Mucosa of rectum (tissue), 2 donors: ENCODE results near the gene TMEM222.

Source experiments
- H3K27ac ChIP-seq, 2 donors: one replicate each; pipeline ENCODE4 v1.7.0; 2013; ENCODE audit warnings: inconsistent platforms in 2 of 2, low read depth in 2 of 2, low read length in 2 of 2
- H3K27me3 ChIP-seq, 2 donors: one replicate each; pipeline ENCODE4 v1.7.0; 2013; ENCODE audit warnings: low read length in 2 of 2; ENCODE audit not compliant: control insufficient read depth in 2 of 2, insufficient read depth in 2 of 2
- H3K36me3 ChIP-seq, 2 donors: one replicate each; pipeline ENCODE4 v1.7.0; 2013; ENCODE audit warnings: low read length in 2 of 2; ENCODE audit not compliant: control insufficient read depth in 2 of 2, insufficient read depth in 2 of 2
- H3K4me1 ChIP-seq, 2 donors: one replicate each; pipeline ENCODE4 v1.7.0; 2013; ENCODE audit warnings: low read length in 2 of 2, mild to moderate bottlenecking in 1 of 2; ENCODE audit not compliant: control insufficient read depth in 2 of 2, insufficient read depth in 2 of 2
- H3K4me3 ChIP-seq, 2 donors: one replicate each; pipeline ENCODE4 v1.7.0; 2013; ENCODE audit warnings: low read length in 2 of 2
- H3K9ac ChIP-seq, 2 donors: one replicate each; pipeline ENCODE4 v1.7.0; 2013; ENCODE audit warnings: low read length in 2 of 2, low read depth in 1 of 2, mild to moderate bottlenecking in 1 of 2
- H3K9me3 ChIP-seq, 2 donors: one replicate each; pipeline ENCODE4 v1.7.0; 2013; ENCODE audit warnings: low read length in 2 of 2; ENCODE audit not compliant: control insufficient read depth in 2 of 2
- donor health status: healthy.
- donor health status: Normal muscosa, but diverticular disease.

Gene TMEM222

GRCh38 chr1:27349784-27350662, 28.1 kb downstream of the TMEM222 start:
- Histone ChIP-seq H3K36me3 (peaks cover under 1 to 6% of the 10 kb centered on the region in 2 donors), H3K9ac (peak overlapping the region in 1 of 2 donors; percentile 36), H3K4me3 (peak overlapping the region; percentile 50 to 63)

GRCh38 chr1:27350663-27351540, 28.9 kb downstream of the TMEM222 start:
- H3K9ac ChIP-seq, result no peak overlapping the region
- no peaks in the 10 kb centered on the region for H3K27me3 ChIP-seq
- no peaks in the 10 kb centered on the region for H3K9me3 ChIP-seq
- H3K36me3 ChIP-seq, result peaks cover 9 to 10% of the 10 kb centered on the region in 2 donors
- H3K27ac ChIP-seq, result no peak overlapping the region
- H3K4me3 ChIP-seq, result peak overlapping the region; percentile 12 to 13
- H3K4me1 ChIP-seq, result peaks cover 17 to 22% of the 10 kb centered on the region in 2 donors

More at GRCh38 chr1:27349784-27350662, 28.1 kb downstream of the TMEM222 start:
- H3K9me3 ChIP-seq, result no peaks in the 10 kb centered on the region
- peaks cover 17 to 22% of the 10 kb centered on the region in 2 donors for H3K4me1 ChIP-seq
- no peaks in the 10 kb centered on the region for H3K27me3 ChIP-seq
- H3K27ac ChIP-seq, result peak overlapping the region in 1 of 2 donors; percentile 32

DNA sequence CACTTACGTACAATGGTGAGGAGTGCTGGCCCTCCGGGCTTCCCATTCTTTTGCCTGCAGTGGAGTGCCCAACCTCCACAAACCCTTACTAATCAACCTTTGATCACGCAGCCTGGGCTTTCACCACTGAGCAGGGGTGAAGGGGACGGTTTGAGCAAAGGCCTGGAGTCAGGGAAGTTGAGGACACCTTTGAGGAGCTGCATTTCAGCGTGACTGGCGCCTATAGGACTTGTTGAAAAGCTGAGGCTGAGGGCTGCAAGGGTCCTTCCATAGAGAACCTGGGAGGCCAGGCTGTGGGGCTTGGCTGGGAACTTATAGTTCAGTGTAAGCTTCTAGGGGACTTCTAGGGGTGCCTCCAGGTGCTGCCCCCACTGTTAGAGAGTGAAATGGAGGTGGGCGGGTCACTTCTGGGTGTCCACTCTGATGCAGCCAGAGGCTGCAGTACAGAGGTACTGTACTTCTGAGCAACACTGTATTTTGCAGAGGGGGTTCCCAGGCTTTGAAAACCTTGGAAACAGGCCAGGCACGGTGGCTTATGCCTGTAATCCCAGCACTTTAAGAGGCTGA, 29.7 kb downstream of the TMEM222 start:
- no peak overlapping the region for H3K9ac ChIP-seq

DNA sequence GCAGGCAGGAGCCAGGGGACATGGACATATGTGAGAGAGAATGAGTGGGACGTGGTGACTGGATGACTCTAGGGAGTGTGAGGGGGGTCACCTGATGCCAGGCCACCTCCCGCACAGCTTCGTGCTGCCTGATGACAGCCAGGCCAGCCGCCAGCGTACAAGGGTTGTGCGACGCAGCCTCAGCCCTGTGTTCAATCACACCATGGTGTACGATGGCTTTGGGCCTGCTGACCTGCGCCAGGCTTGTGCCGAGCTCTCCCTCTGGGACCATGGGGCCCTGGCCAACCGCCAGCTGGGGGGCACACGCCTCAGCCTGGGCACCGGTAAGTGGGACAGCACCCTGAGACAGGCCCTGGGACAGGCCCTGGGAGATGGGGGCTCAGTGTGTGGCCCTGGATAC, 31.2 kb downstream of the TMEM222 start:
- H3K36me3 ChIP-seq, result peaks cover 10 to 12% of the 10 kb centered on the region in 2 donors

More for the DNA sequence above, 29.7 kb downstream of the TMEM222 start:
- H3K27ac ChIP-seq, result no peak overlapping the region
- H3K27me3 ChIP-seq, result no peaks in the 10 kb centered on the region
- peak overlapping the region in 1 of 2 donors; percentile 12 for H3K4me3 ChIP-seq
- H3K4me1 ChIP-seq, result peaks cover 21 to 24% of the 10 kb centered on the region in 2 donors
- H3K9me3 ChIP-seq, result no peaks in the 10 kb centered on the region
- H3K36me3 ChIP-seq, result peaks cover 10% of the 10 kb centered on the region in 2 donors

GRCh38 chr1:27353629-27354028, 31.7 kb downstream of the TMEM222 start:
- no peak overlapping the region for H3K9ac ChIP-seq
- H3K27ac ChIP-seq, result no peak overlapping the region
- peaks cover 32 to 33% of the 10 kb centered on the region in 2 donors for H3K4me1 ChIP-seq
- H3K4me3 ChIP-seq, result no peak overlapping the region
- no peaks in the 10 kb centered on the region for H3K27me3 ChIP-seq
- peaks cover 10 to 14% of the 10 kb centered on the region in 2 donors for H3K36me3 ChIP-seq
- no peaks in the 10 kb centered on the region for H3K9me3 ChIP-seq

More for the DNA sequence above, 31.2 kb downstream of the TMEM222 start:
- Histone ChIP-seq H3K27ac (no peak overlapping the region), H3K9me3 (no peaks in the 10 kb centered on the region), H3K27me3 (no peaks in the 10 kb centered on the region), H3K4me3 (no peak overlapping the region), H3K4me1 (peaks cover 32 to 33% of the 10 kb centered on the region in 2 donors), H3K9ac (no peak overlapping the region)

- no peaks in the 10 kb centered on the region for H3K27me3 ChIP-seq
- peaks cover 12 to 21% of the 10 kb centered on the region in 2 donors for H3K36me3 ChIP-seq
- no peaks in the 10 kb centered on the region for H3K9me3 ChIP-seq
These were observed 33.7 kb downstream of the TMEM222 start for GRCh38 chr1:27355683-27356082.

GRCh38 chr1:27356277-27356618, 34.3 kb downstream of the TMEM222 start:
- H3K27me3 ChIP-seq, result no peaks in the 10 kb centered on the region
- no peaks in the 10 kb centered on the region for H3K9me3 ChIP-seq
- H3K4me3 ChIP-seq, result peak overlapping the region in 1 of 2 donors; percentile 13
- H3K27ac ChIP-seq, result no peak overlapping the region
- peaks cover 18 to 21% of the 10 kb centered on the region in 2 donors for H3K4me1 ChIP-seq
- no peak overlapping the region for H3K9ac ChIP-seq
- peaks cover 12 to 21% of the 10 kb centered on the region in 2 donors for H3K36me3 ChIP-seq

More at GRCh38 chr1:27355683-27356082, 33.7 kb downstream of the TMEM222 start:
- Histone ChIP-seq H3K4me1 (peaks cover 24% of the 10 kb centered on the region in 2 donors), H3K4me3 (no peak overlapping the region), H3K9ac (no peak overlapping the region), H3K27ac (no peak overlapping the region)

- Histone ChIP-seq H3K27ac (peak overlapping the region; percentile 68 to 69), H3K36me3 (peaks cover 12 to 21% of the 10 kb centered on the region in 2 donors), H3K27me3 (no peaks in the 10 kb centered on the region), H3K4me3 (peak overlapping the region; percentile 47 to 69), H3K4me1 (peaks cover 13 to 18% of the 10 kb centered on the region in 2 donors), H3K9ac (peak overlapping the region; percentile 66 to 74), H3K9me3 (no peaks in the 10 kb centered on the region)
These were observed 34.8 kb downstream of the TMEM222 start for GRCh38 chr1:27356619-27357280.

DNA sequence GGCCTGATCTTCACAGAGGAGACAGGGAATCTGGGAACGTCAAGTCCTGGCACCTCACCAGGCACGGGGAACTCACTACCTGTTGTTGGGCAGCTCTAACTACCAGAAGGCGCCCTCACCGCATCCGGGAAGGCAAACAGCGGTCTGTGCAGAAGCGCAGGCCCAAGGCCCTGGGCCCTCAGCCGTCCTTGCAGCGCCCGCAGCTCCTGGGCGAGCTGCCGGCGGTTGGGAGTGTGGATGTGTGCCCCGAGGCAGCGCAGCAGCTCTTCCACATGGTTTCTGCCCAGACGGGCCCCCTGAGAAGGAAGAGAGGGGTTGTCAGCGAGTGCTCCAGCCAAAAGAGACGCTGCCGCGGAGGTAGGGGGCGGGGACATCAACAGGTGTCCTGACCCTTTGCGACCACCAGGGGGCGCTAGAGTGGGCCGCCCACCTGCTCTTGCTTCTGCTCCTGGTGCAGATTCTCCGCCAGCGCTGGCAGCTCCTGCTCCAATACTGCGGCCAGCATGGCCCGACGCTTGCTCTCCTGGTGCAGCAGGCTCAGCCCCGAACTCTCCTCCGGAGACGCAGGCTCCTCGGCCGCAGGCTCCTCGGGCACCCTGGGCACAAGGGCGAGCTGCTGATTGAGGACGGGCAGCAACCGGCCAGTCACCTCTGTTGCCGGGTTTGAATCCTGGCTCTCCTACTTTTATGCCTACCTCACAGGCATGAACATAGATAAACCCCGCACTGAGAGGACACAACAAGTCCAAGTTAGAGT, 35.5 kb downstream of the TMEM222 start:
- Histone ChIP-seq H3K9ac (peak overlapping the region; percentile 66 to 74), H3K27ac (peak overlapping the region; percentile 68 to 69), H3K27me3 (no peaks in the 10 kb centered on the region), H3K4me3 (peak overlapping the region; percentile 47 to 69), H3K4me1 (peaks cover 13 to 18% of the 10 kb centered on the region in 2 donors), H3K36me3 (peaks cover 12 to 21% of the 10 kb centered on the region in 2 donors), H3K9me3 (no peaks in the 10 kb centered on the region)
